ENCODE measurements around the gene BCL2L13.
"Not testable (repeated sequence)": the region's sequence is repeated elsewhere in the genome, so short reads cannot be mapped to it uniquely, and the experiment has no call there.

Gene BCL2L13

DNA sequence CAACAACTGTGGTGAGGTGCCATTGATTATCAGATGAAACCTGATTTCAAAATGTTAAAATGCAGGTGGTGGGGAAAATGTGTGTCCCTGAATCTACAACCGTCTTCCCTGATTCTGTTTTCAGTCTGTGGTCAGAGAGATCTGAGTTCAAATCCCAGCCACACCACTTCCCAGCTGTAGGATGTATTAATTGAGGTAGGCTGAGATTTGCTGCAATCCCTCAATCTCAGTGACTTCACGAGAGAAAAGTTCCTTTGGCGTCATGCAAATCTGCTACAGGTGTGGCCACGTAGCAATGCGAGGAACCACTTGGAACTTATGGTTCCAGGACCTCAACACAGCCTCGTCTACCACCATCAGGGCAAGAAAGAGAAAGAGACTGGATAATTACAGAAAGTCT, 56.2 kb downstream of the BCL2L13 start:
- DNase-seq (ENCODE audit: insufficient read length, low spot score) (no peak), FAIRE-seq (no peak)
- TF ChIP-seq, protein P1, sequence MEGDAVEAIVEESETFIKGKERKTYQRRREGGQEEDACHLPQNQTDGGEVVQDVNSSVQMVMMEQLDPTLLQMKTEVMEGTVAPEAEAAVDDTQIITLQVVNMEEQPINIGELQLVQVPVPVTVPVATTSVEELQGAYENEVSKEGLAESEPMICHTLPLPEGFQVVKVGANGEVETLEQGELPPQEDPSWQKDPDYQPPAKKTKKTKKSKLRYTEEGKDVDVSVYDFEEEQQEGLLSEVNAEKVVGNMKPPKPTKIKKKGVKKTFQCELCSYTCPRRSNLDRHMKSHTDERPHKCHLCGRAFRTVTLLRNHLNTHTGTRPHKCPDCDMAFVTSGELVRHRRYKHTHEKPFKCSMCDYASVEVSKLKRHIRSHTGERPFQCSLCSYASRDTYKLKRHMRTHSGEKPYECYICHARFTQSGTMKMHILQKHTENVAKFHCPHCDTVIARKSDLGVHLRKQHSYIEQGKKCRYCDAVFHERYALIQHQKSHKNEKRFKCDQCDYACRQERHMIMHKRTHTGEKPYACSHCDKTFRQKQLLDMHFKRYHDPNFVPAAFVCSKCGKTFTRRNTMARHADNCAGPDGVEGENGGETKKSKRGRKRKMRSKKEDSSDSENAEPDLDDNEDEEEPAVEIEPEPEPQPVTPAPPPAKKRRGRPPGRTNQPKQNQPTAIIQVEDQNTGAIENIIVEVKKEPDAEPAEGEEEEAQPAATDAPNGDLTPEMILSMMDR (IDR thresholded peaks at IDR 0.05; ENCODE audit: insufficient read depth, missing control alignments), result no peak

DNA sequence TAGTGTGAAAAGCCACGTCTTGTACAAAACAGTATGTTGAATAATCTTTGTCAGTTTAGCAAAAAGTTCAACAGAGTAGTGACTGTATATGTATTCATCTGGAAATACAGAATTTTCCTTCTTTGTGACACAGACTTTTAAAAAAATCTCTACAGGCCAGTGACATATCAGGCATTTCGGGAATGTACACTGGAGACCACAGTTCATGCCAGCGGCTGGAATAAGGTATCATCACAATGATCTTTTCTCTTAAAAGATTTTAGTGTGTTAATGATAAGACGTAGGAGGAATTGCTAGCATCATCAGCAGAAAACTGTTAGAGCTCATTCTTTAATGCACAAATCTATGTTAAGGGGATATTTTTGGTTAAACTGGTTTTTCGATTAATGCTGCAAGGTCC, 57.4 kb downstream of the BCL2L13 start:
- DNase-seq (ENCODE audit: insufficient read length, low spot score), result no peak
- TF ChIP-seq, protein P1 (IDR thresholded peaks at IDR 0.05; ENCODE audit: insufficient read depth, missing control alignments), result no peak
- FAIRE-seq, result no peak

DNA sequence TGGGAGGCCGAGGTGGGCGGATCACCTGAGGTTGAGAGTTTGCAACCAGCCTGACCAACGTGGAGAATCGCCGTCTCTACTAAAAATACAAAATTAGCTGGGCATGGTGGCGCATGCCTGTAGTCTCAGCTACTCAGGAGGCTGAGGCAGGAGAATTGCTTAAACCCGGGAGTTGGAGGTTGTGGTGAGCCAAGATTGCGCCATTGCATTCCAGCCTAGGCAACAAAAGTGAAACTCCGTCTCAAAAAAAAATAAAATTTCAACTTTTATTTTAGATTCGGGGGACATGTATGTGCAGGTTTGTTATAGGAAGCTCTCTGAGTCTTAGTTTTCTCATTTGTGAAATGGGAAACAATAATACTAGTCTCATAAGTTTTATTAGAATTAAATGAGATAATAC, 58.6 kb downstream of the BCL2L13 start:
- FAIRE-seq; DNase-seq (ENCODE audit: insufficient read length, low spot score): not testable (repeated sequence)

DNA sequence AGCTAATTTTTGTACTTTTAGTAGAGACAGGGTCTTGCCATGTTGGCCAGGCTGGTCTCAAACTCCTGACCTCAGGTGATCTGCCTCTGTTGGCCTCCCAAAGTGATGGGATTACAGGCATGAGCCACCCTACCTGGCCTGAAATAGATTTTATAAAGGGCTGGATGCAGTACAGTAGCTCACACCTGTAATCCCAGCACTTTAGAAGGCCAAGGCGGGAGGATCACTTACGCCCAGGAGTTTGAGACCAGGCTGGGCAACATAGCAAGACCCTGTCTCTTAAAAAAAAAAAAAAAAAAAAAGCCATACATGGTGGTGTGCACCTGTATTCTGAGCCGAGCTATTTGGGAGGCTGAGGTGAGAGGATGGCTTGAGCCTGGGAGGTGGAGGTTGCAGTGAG, 59.7 kb downstream of the BCL2L13 start:
- not testable (repeated sequence) for DNase-seq (ENCODE audit: insufficient read length, low spot score); FAIRE-seq

DNA sequence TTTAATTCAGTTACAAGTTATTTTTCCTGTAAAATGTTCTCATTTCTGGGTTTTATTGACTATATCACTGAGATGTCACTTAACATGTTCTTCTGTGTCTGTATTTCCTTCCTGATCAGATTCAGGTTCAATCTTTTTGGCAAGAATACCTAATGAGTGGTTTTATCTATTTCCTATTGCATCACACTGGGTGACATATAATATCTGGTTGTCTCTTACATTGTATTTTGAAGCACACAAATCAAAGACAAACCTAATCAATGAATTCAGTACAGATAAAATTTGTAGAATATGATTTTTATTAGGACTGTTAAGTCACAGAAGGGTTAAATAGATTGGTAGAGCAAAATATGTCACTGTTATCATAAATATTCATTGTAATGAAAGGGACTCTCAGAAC, 60.4 kb downstream of the BCL2L13 start:
- DNase-seq (ENCODE audit: insufficient read length, low spot score) (no peak), FAIRE-seq (no peak)
- TF ChIP-seq, protein P1 (IDR thresholded peaks at IDR 0.05; ENCODE audit: insufficient read depth, missing control alignments), result no peak

DNA sequence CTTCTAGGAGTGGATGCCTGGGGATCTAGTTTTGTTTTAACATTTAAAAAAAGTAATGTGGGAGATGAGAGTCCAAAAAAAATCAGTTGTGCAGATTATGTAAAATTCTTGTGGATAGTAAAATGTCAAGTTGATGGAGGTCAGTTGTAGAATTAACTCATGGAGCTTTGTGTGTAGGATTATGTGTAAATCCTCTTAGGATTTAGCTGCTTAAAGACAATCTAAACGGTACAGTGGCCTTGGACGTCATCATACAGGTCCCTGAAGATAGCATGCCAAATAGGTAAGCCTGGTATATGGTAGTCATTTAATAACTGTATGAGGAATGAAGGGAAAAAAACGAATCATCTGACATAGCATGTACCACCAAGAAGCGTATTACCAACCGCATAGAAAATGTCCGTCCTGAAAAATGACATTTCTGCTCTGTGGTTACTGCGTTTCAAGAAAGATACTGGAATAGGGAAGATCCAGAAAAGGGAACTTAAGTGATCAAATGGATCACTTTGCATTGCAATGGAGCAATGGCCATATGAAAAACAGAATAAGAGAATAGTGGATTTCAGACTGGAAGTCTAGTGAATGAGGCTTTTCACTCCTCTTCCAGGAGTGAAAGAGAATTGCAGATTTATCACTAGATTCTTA, 61.3 kb downstream of the BCL2L13 start:
- DNase-seq (ENCODE audit: insufficient read length, low spot score), result no peak

DNA sequence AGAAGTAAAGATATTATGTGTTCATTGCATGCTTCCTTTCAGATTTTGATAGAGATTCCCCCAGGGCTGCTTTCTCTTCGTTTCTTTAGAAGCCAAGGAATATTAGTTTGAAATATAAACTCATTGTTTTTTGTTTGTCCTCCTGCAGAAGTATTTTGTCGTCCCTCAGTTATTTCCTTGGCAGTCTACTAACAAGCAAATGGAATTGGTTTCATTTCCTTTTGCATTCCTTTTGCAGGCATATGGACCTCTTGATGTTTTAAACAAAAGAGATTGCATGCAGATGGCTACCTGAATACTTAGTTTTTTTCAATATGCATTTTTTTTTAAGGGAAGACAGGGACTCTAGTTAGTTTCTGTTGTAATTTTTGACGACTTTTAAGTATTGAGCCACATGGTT, 62.2 kb downstream of the BCL2L13 start:
- no peak for DNase-seq (ENCODE audit: insufficient read length, low spot score)
- no peak for FAIRE-seq
- TF ChIP-seq, protein P1 (IDR thresholded peaks at IDR 0.05; ENCODE audit: insufficient read depth, missing control alignments), result no peak

More for the DNA sequence above, 61.3 kb downstream of the BCL2L13 start:
- TF ChIP-seq, protein P1 (IDR thresholded peaks at IDR 0.05; ENCODE audit: insufficient read depth, missing control alignments), result no peak
- peak; percentile 96 for FAIRE-seq

DNA sequence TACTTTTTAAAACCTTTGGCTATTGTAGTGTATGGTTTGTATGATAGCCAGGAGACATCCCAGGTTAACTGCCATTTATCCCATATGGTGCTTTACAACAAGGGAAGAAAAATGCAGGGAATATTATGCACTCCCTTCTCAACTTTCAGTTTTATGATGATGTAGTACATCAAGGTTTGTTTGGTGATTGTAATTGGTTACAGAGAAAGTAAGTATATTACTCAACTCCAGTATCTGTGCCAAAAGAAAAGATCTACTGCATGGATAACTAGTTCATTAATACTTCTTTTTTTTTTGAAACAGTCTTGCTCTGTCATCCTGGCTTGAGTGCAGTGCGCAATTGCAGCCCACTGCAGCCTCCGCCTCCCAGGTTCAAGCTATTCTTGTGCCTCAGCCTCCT, 65.3 kb downstream of the BCL2L13 start:
- TF ChIP-seq, protein P1 (IDR thresholded peaks at IDR 0.05; ENCODE audit: insufficient read depth, missing control alignments), result no peak

More for the DNA sequence above, 65.3 kb downstream of the BCL2L13 start:
- no peak for FAIRE-seq
- no peak for DNase-seq (ENCODE audit: insufficient read length, low spot score)
